ENCODE measurements around the gene PRLR. TPM values are rescaled to one million over a fixed set of nuclear protein-coding genes. Genes with fewer than 3 reads are reported as not detected.

PRLR gene
- total RNA-seq, 4 donors from 2014 or later: 0.98 to 4.0 (median 1.6) TPM

DNA sequence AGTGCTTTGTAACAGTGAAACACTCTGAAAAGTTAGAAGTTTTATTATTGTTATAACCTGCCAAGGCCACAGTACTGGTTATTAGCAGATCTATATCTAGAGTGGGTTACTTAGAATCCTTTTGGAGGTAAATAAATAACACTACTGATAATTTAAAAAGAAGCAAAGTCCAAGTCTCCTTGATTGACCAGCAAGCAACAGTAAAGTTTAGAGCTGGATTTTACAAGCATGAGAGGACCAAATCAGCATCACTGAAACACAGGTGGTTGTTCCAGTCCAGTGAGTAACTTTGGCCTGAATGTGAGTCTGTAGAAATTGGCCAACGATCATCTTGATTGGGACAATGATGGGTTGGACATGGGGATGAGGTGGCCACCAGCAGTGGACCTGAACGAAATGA is 105.4 kb downstream of the PRLR start:
- no peak for TF ChIP-seq CTCF (IDR thresholded peaks at IDR 0.05; ENCODE audit: low read depth)

GRCh38 chr5:35122819-35123218 is 107.5 kb downstream of the PRLR start:
- TF ChIP-seq CTCF (IDR thresholded peaks at IDR 0.05; ENCODE audit: low read depth): no peak

DNA sequence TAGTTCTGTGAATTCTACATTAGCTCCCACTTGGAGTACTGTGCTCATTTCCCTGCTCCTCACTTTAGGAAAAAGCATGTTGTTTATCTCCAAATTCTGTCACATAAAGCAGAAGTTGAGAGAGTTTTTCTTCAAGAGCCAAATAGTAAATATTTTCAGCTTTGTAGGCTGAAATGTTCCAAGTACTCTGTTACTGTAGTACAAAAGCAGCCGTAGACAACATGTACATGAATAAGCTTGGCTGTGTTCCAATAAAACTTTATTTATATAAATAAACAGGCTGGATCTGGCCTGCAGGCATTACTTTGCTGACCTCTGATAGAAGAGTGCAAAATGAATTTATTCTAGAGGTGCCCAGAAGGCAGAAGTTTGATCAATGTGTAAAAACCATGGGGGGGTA is 109.6 kb downstream of the PRLR start:
- no peak for TF ChIP-seq CTCF (IDR thresholded peaks at IDR 0.05; ENCODE audit: low read depth)

- no peak for TF ChIP-seq CTCF (IDR thresholded peaks at IDR 0.05; ENCODE audit: low read depth)
Measured at GRCh38 chr5:35117967-35118366, 112.3 kb downstream of the PRLR start.

GRCh38 chr5:35115920-35116319 is 114.4 kb downstream of the PRLR start:
- no peak for TF ChIP-seq CTCF (IDR thresholded peaks at IDR 0.05; ENCODE audit: low read depth)

DNA sequence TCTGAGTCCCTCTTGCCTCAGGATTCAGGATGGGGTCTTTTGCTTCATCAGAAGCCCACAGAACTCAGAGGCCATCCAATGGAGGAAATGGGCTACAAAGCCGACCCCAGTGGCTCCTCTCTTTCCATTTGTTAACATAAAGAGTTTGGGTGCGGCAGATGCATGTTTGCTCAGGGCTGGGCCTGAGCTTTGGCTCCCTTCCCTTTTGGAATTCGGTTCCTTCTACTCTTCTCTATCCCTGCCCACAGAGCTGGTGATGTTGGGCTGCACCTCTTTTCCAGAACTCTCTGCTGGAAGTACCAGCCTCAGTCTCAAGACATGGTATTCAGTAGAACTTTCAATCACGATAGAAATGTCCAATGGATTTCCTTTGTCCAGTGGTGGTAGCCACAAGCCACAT is 115.6 kb downstream of the PRLR start:
- no peak for TF ChIP-seq CTCF (IDR thresholded peaks at IDR 0.05; ENCODE audit: low read depth)

GRCh38 chr5:35112300-35112699 is 118.0 kb downstream of the PRLR start:
- TF ChIP-seq CTCF (IDR thresholded peaks at IDR 0.05; ENCODE audit: low read depth): no peak
